HL-60 (cell line): ENCODE measurements around the gene OPTC.
A peak's percentile ranks its signal among the peaks of the same experiment; 100 is the strongest.

Source experiments
- DNase-seq, 2 experiments: peaks; one replicate each; pipeline ENCODE4 v3.0.0-alpha.2; 2010 to 2020; ENCODE audit warnings: low read depth in 1 of 2, low spot score in 1 of 2
- H3K27ac ChIP-seq: fragments of 250-450 bp; sonication (Bioruptor Pico); replicated peaks from 2 replicates; pipeline ENCODE4 v1.5.1; 2020; ENCODE audit warnings: mild to moderate bottlenecking, moderate library complexity
- H3K27me3 ChIP-seq: fragments of 250-450 bp; sonication (Bioruptor Pico); 2 replicates; pipeline ENCODE4 v1.5.1; 2021; ENCODE audit warnings: mild to moderate bottlenecking, moderate library complexity; ENCODE audit not compliant: insufficient read depth, poor library complexity, severe bottlenecking
- H3K4me3 ChIP-seq: replicated peaks from 2 replicates; pipeline ENCODE4 v1.5.1; 2011; ENCODE audit warnings: mild to moderate bottlenecking, control low read depth, low read length; ENCODE audit not compliant: insufficient read depth
- GABPA ChIP-seq: IDR thresholded peaks from 2 replicates; pipeline ENCODE4 v1.6.1; 2012; ENCODE audit warnings: low read depth
- POLR2AphosphoS5 ChIP-seq: IDR thresholded peaks from 2 replicates; pipeline ENCODE4 v1.6.1; 2012; ENCODE audit warnings: low read depth
- SPI1 ChIP-seq: IDR thresholded peaks from 2 replicates; pipeline ENCODE4 v1.6.1; 2012; ENCODE audit warnings: low read depth, mild to moderate bottlenecking, borderline replicate concordance
- TF ChIP-seq, protein P1 (sequence below): IDR thresholded peaks from 2 replicates; pipeline ENCODE4 v1.6.1; 2012; ENCODE audit warnings: low read depth; ENCODE audit not compliant: insufficient replicate concordance
- TF ChIP-seq, protein P2 (sequence below): IDR thresholded peaks from one replicate; pipeline ENCODE4 v1.5.1; 2011; ENCODE audit warnings: low read length, control low read depth, inconsistent platforms; ENCODE audit not compliant: insufficient read depth

The OPTC gene

DNA sequence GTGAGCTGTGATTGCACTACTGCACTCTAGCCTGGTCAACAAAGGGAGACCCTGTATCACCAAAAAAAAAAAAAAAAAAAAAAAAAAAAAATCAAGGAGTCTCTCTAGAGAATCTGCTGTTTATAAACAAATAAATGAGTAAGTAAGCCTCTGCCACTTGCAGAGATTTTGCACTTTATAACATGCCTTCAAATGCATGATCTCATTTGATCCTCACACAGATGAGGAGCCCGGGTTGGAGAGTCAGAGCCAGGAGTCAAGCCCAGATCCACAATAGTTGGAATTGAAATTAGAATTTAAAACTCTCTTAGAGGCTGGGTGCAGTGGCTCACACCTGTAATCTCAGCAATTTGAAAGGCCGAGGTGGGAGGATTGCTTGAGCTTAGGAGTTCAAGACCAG lies 14.3 kb upstream of the OPTC start:
- Histone ChIP-seq H3K27ac (no peak overlapping the region), H3K27me3 (no peaks in the 10 kb centered on the region), H3K4me3 (no peak overlapping the region)
- TF ChIP-seq SPI1 (no peak), POLR2AphosphoS5 (no peak), GABPA (no peak)
- TF ChIP-seq, protein P1, sequence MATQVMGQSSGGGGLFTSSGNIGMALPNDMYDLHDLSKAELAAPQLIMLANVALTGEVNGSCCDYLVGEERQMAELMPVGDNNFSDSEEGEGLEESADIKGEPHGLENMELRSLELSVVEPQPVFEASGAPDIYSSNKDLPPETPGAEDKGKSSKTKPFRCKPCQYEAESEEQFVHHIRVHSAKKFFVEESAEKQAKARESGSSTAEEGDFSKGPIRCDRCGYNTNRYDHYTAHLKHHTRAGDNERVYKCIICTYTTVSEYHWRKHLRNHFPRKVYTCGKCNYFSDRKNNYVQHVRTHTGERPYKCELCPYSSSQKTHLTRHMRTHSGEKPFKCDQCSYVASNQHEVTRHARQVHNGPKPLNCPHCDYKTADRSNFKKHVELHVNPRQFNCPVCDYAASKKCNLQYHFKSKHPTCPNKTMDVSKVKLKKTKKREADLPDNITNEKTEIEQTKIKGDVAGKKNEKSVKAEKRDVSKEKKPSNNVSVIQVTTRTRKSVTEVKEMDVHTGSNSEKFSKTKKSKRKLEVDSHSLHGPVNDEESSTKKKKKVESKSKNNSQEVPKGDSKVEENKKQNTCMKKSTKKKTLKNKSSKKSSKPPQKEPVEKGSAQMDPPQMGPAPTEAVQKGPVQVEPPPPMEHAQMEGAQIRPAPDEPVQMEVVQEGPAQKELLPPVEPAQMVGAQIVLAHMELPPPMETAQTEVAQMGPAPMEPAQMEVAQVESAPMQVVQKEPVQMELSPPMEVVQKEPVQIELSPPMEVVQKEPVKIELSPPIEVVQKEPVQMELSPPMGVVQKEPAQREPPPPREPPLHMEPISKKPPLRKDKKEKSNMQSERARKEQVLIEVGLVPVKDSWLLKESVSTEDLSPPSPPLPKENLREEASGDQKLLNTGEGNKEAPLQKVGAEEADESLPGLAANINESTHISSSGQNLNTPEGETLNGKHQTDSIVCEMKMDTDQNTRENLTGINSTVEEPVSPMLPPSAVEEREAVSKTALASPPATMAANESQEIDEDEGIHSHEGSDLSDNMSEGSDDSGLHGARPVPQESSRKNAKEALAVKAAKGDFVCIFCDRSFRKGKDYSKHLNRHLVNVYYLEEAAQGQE: no peak
- TF ChIP-seq, protein P2, sequence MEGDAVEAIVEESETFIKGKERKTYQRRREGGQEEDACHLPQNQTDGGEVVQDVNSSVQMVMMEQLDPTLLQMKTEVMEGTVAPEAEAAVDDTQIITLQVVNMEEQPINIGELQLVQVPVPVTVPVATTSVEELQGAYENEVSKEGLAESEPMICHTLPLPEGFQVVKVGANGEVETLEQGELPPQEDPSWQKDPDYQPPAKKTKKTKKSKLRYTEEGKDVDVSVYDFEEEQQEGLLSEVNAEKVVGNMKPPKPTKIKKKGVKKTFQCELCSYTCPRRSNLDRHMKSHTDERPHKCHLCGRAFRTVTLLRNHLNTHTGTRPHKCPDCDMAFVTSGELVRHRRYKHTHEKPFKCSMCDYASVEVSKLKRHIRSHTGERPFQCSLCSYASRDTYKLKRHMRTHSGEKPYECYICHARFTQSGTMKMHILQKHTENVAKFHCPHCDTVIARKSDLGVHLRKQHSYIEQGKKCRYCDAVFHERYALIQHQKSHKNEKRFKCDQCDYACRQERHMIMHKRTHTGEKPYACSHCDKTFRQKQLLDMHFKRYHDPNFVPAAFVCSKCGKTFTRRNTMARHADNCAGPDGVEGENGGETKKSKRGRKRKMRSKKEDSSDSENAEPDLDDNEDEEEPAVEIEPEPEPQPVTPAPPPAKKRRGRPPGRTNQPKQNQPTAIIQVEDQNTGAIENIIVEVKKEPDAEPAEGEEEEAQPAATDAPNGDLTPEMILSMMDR: no peak
- DNase-seq: no peak

DNA sequence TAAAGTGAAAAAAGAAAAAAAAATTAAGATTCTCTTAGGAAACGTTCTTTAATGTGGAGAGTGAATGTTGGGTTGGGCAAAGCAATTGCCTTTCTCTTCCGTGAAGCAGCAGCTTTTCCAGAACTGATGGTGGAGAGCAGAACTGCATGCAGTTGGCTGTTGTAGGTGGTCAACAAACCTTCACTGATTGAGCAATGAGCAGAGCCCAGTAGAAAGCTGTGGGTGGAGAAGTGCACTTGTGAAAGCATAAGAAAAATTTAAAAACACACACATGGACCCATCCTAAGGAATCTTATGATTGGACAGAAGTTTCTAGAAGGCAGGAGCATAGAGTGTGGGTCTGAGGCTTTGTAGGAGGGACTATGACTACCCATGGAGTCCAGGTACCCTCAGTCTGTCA lies 13.9 kb upstream of the OPTC start:
- DNase-seq: no peak
- Histone ChIP-seq H3K27me3 (no peaks in the 10 kb centered on the region), H3K27ac (no peak overlapping the region), H3K4me3 (no peak overlapping the region)
- TF ChIP-seq SPI1 (no peak), POLR2AphosphoS5 (no peak), GABPA (no peak)
- TF ChIP-seq, protein P2: no peak
- TF ChIP-seq, protein P1: no peak

DNA sequence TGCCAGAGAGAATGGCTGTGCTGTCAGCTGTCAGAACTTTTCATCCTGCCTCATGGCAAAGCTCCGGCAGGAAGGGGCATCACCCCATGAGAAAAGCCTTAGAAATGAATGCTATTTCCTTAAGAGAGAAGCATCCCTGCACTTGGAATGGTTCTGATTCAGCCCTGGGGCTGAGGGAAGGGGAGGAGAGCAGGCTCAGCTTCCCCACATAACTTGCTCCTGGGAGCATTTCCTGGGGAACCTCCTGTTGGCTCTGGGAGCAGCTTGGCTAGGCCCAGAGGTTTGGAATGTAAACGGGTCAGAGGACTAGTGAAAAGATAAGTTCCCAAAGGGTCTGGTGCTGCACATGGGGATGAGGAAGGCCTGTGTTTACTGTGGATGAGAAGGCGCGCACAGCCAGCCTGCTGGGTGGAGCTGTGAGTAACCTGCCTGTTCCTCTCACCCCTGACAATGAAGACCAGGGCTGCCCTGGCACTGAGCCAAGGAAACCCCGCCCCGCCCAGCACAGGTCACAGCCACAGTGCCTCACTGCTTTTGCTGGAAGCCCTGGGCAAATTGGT lies 13.3 kb upstream of the OPTC start:
- H3K4me3 ChIP-seq: no peak overlapping the region
- DNase-seq: peak in 1 of 2 experiments; percentile 17
- no peak overlapping the region for H3K27ac ChIP-seq
- no peak for TF ChIP-seq SPI1
- TF ChIP-seq, protein P2: no peak
- TF ChIP-seq, protein P1: no peak
- TF ChIP-seq GABPA: no peak
- TF ChIP-seq POLR2AphosphoS5: no peak
- no peaks in the 10 kb centered on the region for H3K27me3 ChIP-seq
